Esophagus muscularis mucosa (tissue), 3 donors: ENCODE results near the gene GCNT1.
"Not testable (repeated sequence)": the region's sequence is repeated elsewhere in the genome, so short reads cannot be mapped to it uniquely, and the experiment has no call there.

Experiments used
- POLR2A ChIP-seq: fragments of 450-650 bp; IDR thresholded peaks from one replicate; pipeline ENCODE4 v1.6.1; 2017; ENCODE audit warnings: antibody characterized with exemption, moderate library complexity, mild to moderate bottlenecking, low read depth
- TF ChIP-seq, protein P1 (sequence below), 3 experiments: fragments of 200-600 bp in 2 of 3; fragments of 450-650 bp in 1 of 3; sonication (generic) in 2 of 3; IDR thresholded peaks; one replicate each; pipeline ENCODE4 v1.5.1; 2017 to 2019; ENCODE audit warnings: antibody characterized with exemption in 3 of 3, mild to moderate bottlenecking in 2 of 3, moderate library complexity in 1 of 3

DNA sequence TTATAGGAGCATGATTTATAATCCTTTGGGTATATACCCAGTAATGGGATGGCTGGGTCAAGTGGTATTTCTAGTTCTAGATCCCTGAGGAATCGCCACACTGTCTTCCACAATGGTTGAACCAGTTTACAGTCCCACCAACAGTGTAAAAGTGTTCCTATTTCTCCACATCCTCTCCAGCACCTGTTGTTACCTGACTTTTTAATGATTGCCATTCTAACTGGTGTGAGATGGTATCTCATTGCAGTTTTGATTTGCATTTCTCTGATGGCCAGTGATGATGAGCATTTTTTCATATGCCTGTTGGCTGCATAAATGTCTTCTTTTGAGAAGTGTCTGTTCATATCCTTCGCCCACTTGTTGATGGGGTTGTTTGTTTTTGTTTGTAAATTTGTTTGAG, 20.4 kb downstream of the GCNT1 start:
- TF ChIP-seq POLR2A = not testable (repeated sequence)
- TF ChIP-seq, protein P1, sequence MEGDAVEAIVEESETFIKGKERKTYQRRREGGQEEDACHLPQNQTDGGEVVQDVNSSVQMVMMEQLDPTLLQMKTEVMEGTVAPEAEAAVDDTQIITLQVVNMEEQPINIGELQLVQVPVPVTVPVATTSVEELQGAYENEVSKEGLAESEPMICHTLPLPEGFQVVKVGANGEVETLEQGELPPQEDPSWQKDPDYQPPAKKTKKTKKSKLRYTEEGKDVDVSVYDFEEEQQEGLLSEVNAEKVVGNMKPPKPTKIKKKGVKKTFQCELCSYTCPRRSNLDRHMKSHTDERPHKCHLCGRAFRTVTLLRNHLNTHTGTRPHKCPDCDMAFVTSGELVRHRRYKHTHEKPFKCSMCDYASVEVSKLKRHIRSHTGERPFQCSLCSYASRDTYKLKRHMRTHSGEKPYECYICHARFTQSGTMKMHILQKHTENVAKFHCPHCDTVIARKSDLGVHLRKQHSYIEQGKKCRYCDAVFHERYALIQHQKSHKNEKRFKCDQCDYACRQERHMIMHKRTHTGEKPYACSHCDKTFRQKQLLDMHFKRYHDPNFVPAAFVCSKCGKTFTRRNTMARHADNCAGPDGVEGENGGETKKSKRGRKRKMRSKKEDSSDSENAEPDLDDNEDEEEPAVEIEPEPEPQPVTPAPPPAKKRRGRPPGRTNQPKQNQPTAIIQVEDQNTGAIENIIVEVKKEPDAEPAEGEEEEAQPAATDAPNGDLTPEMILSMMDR (IDR thresholded peaks at IDR 0.05) = not testable (repeated sequence)
